DOHH2 (cell line): Measurements from ENCODE around the gene SOST.

ENCODE experiments used
- EZH2phosphoT487 ChIP-seq: fragments of 200-600 bp; sonication (generic); IDR thresholded peaks from 2 replicates; pipeline ENCODE4 v1.6.1; 2017; ENCODE audit warnings: borderline replicate concordance, mild to moderate bottlenecking, antibody characterized with exemption, low read length, moderate library complexity, mixed read lengths
- TF ChIP-seq, protein P1 (sequence below): fragments of 200-600 bp; sonication (generic); IDR thresholded peaks from one replicate; pipeline ENCODE4 v1.5.1; 2014; ENCODE audit warnings: antibody characterized with exemption, mild to moderate bottlenecking, low read depth, low read length; ENCODE audit not compliant: poor library complexity, severe bottlenecking

DNA sequence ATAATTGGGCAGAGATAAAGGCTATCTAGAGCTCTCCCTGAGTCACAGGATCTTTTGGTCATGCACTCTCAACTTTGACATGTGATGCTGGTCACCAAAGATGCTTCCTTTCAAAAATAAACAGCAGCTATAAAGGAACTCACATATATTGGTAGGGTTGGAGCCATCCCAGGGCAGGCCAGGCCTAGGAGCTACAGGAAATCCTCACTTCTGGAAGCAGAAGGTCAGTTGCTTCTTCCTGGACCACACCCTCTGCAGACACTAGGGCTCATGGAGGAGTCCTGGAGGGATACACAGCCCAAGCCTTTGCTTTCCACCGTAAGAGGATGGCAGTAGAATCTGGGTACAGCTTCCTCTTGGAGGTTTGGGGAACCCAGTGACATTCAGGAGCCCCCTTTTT is 24.6 kb downstream of the SOST start:
- TF ChIP-seq, protein P1, sequence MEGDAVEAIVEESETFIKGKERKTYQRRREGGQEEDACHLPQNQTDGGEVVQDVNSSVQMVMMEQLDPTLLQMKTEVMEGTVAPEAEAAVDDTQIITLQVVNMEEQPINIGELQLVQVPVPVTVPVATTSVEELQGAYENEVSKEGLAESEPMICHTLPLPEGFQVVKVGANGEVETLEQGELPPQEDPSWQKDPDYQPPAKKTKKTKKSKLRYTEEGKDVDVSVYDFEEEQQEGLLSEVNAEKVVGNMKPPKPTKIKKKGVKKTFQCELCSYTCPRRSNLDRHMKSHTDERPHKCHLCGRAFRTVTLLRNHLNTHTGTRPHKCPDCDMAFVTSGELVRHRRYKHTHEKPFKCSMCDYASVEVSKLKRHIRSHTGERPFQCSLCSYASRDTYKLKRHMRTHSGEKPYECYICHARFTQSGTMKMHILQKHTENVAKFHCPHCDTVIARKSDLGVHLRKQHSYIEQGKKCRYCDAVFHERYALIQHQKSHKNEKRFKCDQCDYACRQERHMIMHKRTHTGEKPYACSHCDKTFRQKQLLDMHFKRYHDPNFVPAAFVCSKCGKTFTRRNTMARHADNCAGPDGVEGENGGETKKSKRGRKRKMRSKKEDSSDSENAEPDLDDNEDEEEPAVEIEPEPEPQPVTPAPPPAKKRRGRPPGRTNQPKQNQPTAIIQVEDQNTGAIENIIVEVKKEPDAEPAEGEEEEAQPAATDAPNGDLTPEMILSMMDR, result no peak
- no peak for TF ChIP-seq EZH2phosphoT487
